H1 (cell line): ENCODE results near the gene AK8. TPM values are rescaled to one million over a fixed set of nuclear protein-coding genes. Genes with fewer than 3 reads are reported as not detected.

Experiments used
- HDAC2 ChIP-seq, 2 experiments: fragments of 300-600 bp in 1 of 2; sonication (generic) in 1 of 2; IDR thresholded peaks; 2 replicates each; pipeline ENCODE4 v1.6.1; 2011 to 2012; ENCODE audit warnings: low read depth in 2 of 2, low read length in 2 of 2, mild to moderate bottlenecking in 2 of 2, moderate library complexity in 2 of 2, borderline replicate concordance in 1 of 2, inconsistent platforms in 1 of 2
- RBBP5 ChIP-seq: IDR thresholded peaks from 2 replicates; pipeline ENCODE4 v1.7.1; 2012; ENCODE audit warnings: low read depth, mild to moderate bottlenecking, inconsistent platforms, low read length, moderate library complexity, borderline replicate concordance
- SP1 ChIP-seq: IDR thresholded peaks from 2 replicates; pipeline ENCODE4 v1.6.1; 2011; ENCODE audit warnings: low read depth, low read length
- polyA plus RNA-seq, 7 experiments: library from polyadenylated mRNA; depleted of rRNA in 3 of 7; stranded (reverse) in 5 of 7; unstranded in 2 of 7; fragments of >200 nt in 5 of 7; fragments of 200-250 nt in 2 of 7; gene quantifications; 1 replicate in 5 of 7; 2 replicates in 1 of 7; 4 replicates in 1 of 7; pipeline versions ENCODE4 v1.2.1 to v1.2.3, GENCODE V29; 2011 to 2013; ENCODE audit warnings: missing spikeins in 2 of 7, mixed read lengths in 2 of 7
- total RNA-seq: library from RNA; stranded (reverse); fragmentation: NEBNext Ultra II Directional; extraction: Animal tissue kit (Norgen Biotek cat#: 25700); gene quantifications from 2 replicates; pipeline ENCODE4 v1.2.1, GENCODE V29; 2021
- TF ChIP-seq, protein P1 (sequence below): IDR thresholded peaks from 2 replicates; pipeline ENCODE4 v1.6.1; 2011; ENCODE audit warnings: low read length, improper control_type of control experiment

Gene AK8
- total and polyA plus RNA-seq, 2 of the 8 experiments (the other 6 are each of a cell fraction or from before 2014, with no cell fraction given): 0.35 to 0.48 TPM

DNA sequence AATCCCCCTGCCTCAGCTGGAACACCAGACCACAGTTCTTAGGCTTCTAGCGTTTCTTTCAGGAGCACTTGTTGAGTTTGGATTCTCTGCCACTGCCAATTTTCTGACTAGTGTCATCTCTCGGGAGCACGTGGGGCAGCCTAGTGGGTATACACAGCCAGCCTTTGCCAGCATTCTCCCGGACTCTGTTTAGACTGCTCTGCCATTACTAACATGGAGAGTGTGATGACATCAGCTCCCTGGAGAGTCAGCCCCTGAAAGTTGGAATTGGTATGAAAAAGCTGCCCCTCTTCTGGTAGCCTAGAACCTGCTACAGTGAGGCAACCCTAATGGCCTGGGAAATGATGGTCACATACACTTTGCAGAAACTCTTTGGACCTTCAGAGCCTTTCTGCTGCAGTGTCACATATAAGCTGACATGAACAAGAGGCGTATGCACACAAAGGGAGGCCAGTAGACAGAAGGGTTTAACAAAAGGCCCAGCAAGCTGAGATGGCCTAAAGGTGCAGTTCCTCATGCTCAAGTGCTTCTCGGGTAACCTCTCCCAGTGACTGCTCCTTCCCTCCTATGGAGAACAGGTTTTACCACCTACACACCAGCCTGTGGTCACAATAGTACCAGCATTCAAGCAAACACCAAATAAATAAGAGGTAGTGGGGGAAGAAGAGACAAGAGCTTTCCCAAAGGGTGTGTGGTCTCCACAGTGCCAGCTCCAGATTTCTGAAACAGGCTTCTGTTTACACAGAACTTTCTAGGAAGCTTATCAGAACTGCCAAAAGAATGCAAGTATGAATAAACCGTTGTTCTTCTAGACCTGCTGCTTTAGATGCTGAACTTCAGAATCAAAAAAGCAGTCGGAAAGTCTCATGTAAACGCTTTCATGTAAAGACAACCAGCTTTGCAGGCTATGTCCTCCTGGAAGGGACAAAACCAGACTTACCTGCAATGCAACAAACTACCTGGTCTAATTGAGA lies 17.1 kb upstream of the AK8 start (continued):
- no peak for TF ChIP-seq SP1
- TF ChIP-seq, protein P1, sequence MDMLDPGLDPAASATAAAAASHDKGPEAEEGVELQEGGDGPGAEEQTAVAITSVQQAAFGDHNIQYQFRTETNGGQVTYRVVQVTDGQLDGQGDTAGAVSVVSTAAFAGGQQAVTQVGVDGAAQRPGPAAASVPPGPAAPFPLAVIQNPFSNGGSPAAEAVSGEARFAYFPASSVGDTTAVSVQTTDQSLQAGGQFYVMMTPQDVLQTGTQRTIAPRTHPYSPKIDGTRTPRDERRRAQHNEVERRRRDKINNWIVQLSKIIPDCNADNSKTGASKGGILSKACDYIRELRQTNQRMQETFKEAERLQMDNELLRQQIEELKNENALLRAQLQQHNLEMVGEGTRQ: no peak
- no peak for TF ChIP-seq RBBP5
- no peak for TF ChIP-seq HDAC2 (IDR thresholded peaks at IDR 0.05; ENCODE audit: borderline replicate concordance in 1 of 2, low read depth in 2 of 2, low read length in 2 of 2)
